GM12892 (cell line): ENCODE data around the gene CLEC4M.

Source experiments
- POLR2A ChIP-seq: IDR thresholded peaks from 2 replicates; pipeline ENCODE4 v1.6.1; 2011; ENCODE audit warnings: low read depth, low read length, control low read depth
- POLR2AphosphoS5 ChIP-seq: IDR thresholded peaks from 2 replicates; pipeline ENCODE4 v1.6.1; 2011; ENCODE audit warnings: low read depth, low read length, control low read depth
- TAF1 ChIP-seq: IDR thresholded peaks from 2 replicates; pipeline ENCODE4 v1.6.1; 2011; ENCODE audit warnings: low read depth, mild to moderate bottlenecking, control low read depth, low read length, borderline replicate concordance

- no peak for TF ChIP-seq POLR2A
- no peak for TF ChIP-seq POLR2AphosphoS5
- no peak for TF ChIP-seq TAF1
Observed at GRCh38 chr19:7729831-7730285, 33.2 kb upstream of the CLEC4M start.
